ENCODE measurements around the gene KLRF2.

GRCh38 chr12:9933958-9934357 is 52.7 kb downstream of the KLRF2 start:
- TF ChIP-seq POLR2A (IDR thresholded peaks at IDR 0.05) = no peak
- TF ChIP-seq POLR2AphosphoS5 (IDR thresholded peaks at IDR 0.05) = no peak
- TF ChIP-seq CTCF (IDR thresholded peaks at IDR 0.05) = no peak
